ENCODE measurements around the gene EXTL2.
"Not testable (repeated sequence)": the region's sequence is repeated elsewhere in the genome, so short reads cannot be mapped to it uniquely, and the experiment has no call there.

The EXTL2 gene

DNA sequence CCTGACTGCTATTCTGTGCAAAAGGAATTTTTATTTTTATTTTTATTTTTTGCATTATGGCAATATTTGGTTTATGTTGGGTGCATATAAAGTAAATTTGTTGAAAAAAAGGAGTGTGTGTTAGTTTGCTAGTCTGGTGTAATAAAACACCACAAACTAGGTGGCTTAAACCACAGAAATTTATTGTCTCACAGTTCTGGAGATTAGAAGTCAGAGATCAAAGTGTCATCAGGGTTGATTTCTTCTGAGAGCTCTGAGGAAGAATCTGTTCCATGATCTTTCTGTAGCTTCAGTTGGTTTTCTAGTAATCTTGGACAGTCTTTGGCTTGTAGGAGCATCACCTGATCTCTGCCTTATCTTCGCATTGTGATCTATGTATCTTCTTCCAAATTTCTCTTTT, 7.7 kb upstream of the EXTL2 start:
- H3K4me3 ChIP-seq (ENCODE audit: low read depth, low read length): no peak overlapping the region
- TF ChIP-seq, protein P1, sequence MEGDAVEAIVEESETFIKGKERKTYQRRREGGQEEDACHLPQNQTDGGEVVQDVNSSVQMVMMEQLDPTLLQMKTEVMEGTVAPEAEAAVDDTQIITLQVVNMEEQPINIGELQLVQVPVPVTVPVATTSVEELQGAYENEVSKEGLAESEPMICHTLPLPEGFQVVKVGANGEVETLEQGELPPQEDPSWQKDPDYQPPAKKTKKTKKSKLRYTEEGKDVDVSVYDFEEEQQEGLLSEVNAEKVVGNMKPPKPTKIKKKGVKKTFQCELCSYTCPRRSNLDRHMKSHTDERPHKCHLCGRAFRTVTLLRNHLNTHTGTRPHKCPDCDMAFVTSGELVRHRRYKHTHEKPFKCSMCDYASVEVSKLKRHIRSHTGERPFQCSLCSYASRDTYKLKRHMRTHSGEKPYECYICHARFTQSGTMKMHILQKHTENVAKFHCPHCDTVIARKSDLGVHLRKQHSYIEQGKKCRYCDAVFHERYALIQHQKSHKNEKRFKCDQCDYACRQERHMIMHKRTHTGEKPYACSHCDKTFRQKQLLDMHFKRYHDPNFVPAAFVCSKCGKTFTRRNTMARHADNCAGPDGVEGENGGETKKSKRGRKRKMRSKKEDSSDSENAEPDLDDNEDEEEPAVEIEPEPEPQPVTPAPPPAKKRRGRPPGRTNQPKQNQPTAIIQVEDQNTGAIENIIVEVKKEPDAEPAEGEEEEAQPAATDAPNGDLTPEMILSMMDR (IDR thresholded peaks at IDR 0.05; ENCODE audit: low read depth, low read length): no peak

DNA sequence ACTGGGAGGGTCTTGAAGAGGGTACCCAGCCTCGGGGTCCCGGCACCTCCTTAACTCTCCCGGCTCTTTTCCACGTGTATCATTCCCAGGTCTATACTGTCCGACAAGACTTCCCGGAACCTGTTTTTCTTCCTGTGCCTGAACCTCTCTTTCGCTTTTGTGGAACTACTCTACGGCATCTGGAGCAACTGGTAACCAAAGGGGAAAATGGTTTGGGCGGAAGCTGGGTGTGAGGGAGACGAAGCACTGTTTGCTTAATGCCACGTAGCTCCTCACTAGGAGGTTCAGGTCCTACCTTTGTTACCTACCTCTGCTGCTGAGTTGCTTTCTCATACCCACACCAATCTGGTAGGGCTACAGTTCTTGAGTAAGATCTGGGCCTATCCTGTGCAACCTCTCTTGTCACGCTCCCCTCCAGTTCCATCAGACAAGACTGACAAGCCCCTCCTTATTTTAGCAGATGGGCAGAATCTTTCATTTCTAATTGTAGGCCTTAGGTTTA, 1.9 kb upstream of the EXTL2 start:
- peak overlapping the region; percentile 98 for H3K4me3 ChIP-seq (ENCODE audit: low read depth, low read length)

DNA sequence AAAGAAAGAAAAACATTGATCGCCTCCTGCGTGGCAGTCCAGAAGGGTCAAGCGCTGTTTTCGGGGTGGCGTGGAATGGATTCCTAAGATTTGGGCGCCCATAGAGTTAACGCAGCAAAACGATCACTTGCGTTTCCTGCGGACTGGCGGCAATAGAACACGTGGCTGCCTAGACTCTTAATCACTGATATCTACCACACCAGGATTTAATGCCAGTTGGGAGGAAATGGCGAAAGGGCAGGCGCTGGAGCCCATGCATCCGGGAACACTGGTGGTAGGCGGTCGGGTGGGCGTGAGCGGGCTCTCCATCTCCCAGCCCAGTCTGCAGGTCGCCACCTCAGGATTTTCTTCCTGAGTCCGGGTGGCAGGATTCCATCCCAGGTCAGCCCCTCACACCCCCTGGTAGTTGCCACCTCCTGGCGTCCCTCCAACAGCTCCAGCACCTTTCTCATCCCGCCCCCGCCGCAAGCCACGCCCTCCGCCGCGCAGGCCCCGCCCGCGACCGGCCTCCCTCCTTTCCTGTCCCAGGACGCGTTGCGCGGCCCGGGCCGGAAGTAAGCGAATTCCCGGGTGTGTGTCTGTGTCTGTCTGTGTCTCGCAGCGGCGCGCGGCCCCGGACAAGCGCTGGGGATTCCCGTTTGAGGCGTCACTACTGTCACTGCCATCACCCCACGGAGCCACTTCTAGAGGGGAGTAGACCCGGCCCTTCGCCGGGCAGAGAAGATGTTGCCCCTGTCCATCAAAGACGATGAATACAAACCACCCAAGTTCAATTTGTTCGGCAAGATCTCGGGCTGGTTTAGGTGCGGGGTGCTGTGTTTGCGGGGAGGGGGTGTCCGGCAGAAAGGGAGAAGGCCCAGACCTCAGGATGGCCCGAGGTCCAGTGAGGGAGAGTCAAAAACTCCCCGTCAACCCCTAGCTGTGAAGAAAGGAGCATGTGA, 1.2 kb upstream of the EXTL2 start, which contains the start of gene SLC30A7:
Gene SLC30A7 (plus strand): TSS at position 551 of the 941 bp plus-strand sequence. CDS start 173 bp downstream, at position 724.
- H3K4me3 ChIP-seq (ENCODE audit: low read depth, low read length): peak within 1 kb of the TSS; percentile 98
- TF ChIP-seq, protein P1 (IDR thresholded peaks at IDR 0.05; ENCODE audit: low read depth, low read length): no peak

More for the DNA sequence above, 1.9 kb upstream of the EXTL2 start:
- TF ChIP-seq, protein P1 (IDR thresholded peaks at IDR 0.05; ENCODE audit: low read depth, low read length): no peak

DNA sequence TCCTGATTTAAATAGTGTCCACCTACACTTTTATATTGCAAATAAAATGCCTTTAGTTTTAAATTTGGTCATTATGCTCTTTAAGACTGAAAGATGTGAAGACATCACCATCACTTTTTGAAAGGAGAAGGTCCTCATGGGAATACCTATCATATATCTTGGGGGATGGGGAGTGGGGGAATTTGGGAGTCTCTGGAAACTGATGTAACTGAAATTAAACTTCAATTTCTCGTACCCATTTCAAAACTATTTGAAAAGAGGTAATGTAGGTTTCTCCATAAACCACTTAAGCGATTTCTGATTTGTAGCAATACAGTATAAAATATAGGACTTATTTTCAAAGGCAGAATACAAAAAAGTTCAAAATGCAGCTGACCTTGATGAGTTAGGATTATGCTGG, 924 bp downstream of the EXTL2 start:
- peak overlapping the region; percentile 98 for H3K4me3 ChIP-seq (ENCODE audit: low read depth, low read length)
- TF ChIP-seq, protein P1 (IDR thresholded peaks at IDR 0.05; ENCODE audit: low read depth, low read length): no peak

DNA sequence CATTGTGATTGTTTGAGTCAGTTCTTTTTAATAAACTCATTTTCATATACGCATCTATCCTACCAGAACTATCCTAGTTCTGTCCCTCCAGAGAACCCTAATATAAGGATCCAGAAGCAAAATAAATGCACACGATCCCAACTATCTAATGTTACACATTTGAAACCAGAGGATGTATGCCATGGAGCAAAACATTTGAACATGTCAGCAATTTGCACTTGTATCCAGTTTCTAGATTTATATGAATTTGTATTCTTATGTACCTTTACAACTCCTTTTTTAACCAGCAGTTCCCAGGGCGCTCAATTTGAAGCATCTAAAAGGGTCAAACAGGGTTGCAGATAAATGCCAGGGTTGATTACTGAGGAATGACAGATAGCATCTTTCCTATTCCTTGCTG, 2.1 kb downstream of the EXTL2 start:
- TF ChIP-seq, protein P1 (IDR thresholded peaks at IDR 0.05; ENCODE audit: low read depth, low read length): no peak
- H3K4me3 ChIP-seq (ENCODE audit: low read depth, low read length): no peak overlapping the region

DNA sequence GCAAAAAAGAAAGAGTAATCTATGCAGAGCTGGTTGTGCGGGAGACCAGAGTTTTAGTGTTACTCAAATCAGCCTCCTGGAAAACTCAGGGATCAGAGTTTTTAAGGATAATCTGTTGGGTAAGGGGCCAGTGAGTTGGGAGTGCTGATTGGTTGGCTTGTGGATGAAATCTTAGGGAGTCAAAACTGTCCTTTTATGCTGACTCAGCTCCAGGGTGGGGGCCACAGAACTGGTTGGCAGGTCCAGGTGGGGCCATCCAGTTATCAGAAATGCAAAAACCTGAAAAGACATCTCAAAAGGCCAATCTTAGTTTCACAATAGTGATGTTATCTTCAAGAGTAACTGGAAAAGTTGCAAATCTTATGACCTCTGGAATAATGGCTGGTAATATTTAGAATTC, 3.3 kb downstream of the EXTL2 start:
- H3K4me3 ChIP-seq (ENCODE audit: low read depth, low read length): no peak overlapping the region
- TF ChIP-seq, protein P1 (IDR thresholded peaks at IDR 0.05; ENCODE audit: low read depth, low read length): no peak

DNA sequence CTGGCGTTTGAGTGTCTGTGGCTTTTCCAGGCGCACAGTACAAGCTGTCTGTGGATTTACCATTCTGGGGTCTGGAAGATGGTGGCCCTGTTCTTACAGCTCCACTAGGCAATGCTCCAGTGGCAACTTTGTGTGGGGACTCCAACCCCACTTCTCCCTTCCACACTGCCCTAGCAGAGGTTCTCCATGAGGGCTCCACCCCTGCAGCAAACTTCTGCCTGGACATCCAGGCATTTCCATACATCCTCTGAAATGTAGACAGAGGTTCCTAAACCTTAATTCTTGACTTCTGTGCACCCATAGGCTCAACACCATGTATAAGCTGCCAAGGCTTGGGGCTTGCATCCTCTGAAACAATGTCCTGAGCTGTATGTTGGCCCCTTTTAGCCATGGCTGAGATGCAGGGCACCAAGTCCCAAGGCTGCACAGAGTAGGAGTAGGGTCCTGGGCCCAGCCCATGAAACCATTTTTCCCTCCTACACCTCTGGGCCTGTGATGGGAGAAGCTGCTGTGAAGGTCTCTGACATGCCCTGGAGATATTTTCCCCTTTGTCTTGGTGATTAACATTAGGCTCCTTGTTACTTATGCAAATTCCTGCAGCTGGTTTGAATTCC, 4.7 kb downstream of the EXTL2 start:
- not testable (repeated sequence) for H3K4me3 ChIP-seq (ENCODE audit: low read depth, low read length)

DNA sequence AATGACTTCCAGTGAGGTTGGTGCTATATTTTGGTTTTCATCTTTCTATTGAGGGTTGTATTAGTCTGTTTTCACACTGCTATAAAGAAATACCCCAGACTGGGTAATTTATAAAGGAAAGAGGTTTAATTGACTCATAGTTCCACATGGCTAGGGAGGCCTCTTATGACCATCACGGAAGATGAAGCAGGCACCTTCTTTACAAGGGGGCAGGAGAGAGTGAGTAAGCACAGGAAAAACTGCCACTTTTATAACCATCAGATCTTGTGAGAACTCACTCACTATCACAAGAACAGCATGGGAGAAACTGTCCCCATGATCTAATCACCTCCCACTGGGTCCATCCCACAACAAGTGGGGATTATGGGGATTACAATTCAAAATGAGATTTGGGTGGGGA, 5.6 kb downstream of the EXTL2 start:
- H3K4me3 ChIP-seq (ENCODE audit: low read depth, low read length): not testable (repeated sequence)

Measured in WI38 (cell line).